ENCODE measurements around the gene TNFRSF6B.

The TNFRSF6B gene

DNA sequence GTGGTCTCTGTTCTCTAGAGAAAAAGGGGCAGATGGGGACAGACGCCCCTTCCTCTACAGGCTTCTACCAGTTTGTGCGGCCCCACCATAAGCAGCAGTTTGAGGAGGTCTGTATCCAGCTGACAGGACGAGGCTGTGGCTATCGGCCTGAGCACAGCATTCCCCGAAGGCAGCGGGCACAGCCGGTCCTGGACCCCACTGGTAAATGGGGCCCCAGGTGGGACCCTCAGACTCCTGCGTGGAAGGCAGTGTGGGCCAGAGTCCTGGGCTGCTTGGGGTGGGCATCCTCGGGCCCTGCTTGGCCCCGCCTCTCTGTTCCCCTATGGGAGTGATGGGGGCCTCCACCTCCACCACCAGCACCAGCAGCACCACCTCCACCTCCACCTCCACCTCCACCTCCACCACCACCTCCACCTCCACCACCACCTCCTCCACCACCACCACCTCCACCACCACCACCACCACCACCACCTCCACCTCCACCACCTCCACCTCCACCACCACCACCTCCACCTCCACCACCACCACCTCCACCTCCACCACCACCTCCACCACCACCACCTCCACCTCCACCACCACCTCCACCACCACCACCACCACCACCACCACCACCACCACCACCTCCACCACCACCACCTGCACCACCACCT, 3.2 kb upstream of the TNFRSF6B start:
- TF ChIP-seq, protein P1, sequence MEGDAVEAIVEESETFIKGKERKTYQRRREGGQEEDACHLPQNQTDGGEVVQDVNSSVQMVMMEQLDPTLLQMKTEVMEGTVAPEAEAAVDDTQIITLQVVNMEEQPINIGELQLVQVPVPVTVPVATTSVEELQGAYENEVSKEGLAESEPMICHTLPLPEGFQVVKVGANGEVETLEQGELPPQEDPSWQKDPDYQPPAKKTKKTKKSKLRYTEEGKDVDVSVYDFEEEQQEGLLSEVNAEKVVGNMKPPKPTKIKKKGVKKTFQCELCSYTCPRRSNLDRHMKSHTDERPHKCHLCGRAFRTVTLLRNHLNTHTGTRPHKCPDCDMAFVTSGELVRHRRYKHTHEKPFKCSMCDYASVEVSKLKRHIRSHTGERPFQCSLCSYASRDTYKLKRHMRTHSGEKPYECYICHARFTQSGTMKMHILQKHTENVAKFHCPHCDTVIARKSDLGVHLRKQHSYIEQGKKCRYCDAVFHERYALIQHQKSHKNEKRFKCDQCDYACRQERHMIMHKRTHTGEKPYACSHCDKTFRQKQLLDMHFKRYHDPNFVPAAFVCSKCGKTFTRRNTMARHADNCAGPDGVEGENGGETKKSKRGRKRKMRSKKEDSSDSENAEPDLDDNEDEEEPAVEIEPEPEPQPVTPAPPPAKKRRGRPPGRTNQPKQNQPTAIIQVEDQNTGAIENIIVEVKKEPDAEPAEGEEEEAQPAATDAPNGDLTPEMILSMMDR (IDR thresholded peaks at IDR 0.05; ENCODE audit: low read depth, low read length, missing control alignments), result no peak
- Histone ChIP-seq H3K4me3 (ENCODE audit: low read depth, low read length) (no peak overlapping the region), H3K27me3 (replicated peaks) (no peaks in the 10 kb centered on the region), H3K36me3 (replicated peaks) (no peaks in the 10 kb centered on the region), H3K27ac (no peak overlapping the region)
- no peak for DNase-seq
- in situ Hi-C loops (cut with HindIII; ENCODE audit: low pct_ligation_motif_present, low sequenced_read_pairs), result loop anchor here (25.0 kb wide), 1 partner anchor 106 kb away; no protein-coding TSS in a partner anchor

DNA sequence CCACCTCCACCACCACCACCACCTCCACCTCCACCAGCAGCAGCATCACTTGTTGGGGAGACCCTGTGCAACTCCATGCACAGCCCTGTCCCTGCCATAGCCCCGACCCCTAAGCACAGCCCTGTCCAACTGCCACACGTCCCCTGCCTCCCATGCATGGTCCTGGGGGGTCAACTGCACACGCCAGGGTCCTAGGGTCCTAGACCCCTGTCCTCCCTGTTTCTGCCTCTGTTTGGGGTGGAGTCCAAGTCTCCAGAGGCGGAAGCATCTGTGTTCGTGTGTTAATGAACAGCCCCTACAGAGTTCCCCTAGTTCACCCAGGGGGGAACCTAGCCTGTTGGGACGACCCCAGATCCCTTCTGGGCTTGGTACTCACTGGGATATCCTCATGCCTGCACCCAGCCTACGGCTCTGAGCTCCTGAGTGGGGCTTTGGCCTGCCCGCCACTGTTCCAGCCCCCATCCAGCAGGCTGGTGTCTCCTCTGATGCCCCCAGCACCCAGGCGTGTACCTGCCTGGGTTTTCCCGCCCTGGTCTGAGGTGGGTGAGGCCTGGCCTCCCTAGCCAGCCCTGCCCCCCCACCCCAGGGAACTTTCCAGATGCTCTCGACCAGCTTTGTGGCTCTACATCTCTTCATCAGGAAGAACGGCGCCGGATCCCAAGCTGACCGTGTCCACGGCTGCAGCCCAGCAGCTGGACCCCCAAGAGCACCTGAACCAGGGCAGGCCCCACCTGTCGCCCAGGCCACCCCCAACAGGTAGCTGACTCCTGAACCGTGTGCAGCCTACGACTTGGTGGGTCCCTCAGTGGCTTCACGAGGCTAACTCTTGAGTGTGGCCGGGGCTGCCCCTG, 2.5 kb upstream of the TNFRSF6B start:
- H3K4me3 ChIP-seq (ENCODE audit: low read depth, low read length), result no peak overlapping the region
- DNase-seq, result no peak
- H3K27me3 ChIP-seq (replicated peaks), result no peaks in the 10 kb centered on the region
- in situ Hi-C loops (cut with HindIII; ENCODE audit: low pct_ligation_motif_present, low sequenced_read_pairs), result loop anchor here (25.0 kb wide), 1 partner anchor 107 kb away; no protein-coding TSS in a partner anchor
- TF ChIP-seq, protein P1 (IDR thresholded peaks at IDR 0.05; ENCODE audit: low read depth, low read length, missing control alignments), result no peak
- no peak overlapping the region for H3K27ac ChIP-seq
- no peaks in the 10 kb centered on the region for H3K36me3 ChIP-seq (replicated peaks)

DNA sequence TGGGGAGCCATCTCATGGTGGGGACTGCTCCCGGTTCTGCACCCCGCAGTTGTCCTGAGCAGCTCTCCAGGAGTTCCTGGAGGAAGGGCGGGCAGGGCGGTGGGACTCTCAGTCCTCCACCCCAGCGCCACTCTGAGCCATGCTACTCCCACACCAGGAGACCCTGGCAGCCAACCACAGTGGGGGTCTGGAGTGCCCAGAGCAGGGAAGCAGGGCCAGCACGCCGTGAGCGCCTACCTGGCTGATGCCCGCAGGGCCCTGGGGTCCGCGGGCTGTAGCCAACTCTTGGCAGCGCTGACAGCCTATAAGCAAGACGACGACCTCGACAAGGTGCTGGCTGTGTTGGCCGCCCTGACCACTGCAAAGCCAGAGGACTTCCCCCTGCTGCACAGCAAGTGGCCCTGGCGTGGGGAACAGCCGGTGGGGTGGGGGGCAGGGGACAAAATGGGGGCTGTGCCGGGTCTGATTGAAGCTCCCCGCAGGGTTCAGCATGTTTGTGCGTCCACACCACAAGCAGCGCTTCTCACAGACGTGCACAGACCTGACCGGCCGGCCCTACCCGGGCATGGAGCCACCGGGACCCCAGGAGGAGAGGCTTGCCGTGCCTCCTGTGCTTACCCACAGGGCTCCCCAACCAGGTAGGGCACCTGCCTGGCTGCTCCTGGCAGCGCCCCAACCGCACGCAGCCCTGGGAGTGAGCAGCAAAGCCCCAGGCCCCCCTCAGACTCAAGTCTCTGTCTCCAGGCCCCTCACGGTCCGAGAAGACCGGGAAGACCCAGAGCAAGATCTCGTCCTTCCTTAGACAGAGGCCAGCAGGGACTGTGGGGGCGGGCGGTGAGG, 1.6 kb upstream of the TNFRSF6B start:
- Histone ChIP-seq H3K4me3 (ENCODE audit: low read depth, low read length) (no peak overlapping the region), H3K27ac (no peak overlapping the region), H3K27me3 (replicated peaks) (no peaks in the 10 kb centered on the region), H3K36me3 (replicated peaks) (no peaks in the 10 kb centered on the region)
- no peak for DNase-seq
- TF ChIP-seq, protein P1 (IDR thresholded peaks at IDR 0.05; ENCODE audit: low read depth, low read length, missing control alignments), result no peak
- in situ Hi-C loops (cut with HindIII; ENCODE audit: low pct_ligation_motif_present, low sequenced_read_pairs), result loop anchor here (25.0 kb wide), 1 partner anchor 108 kb away; no protein-coding TSS in a partner anchor

DNA sequence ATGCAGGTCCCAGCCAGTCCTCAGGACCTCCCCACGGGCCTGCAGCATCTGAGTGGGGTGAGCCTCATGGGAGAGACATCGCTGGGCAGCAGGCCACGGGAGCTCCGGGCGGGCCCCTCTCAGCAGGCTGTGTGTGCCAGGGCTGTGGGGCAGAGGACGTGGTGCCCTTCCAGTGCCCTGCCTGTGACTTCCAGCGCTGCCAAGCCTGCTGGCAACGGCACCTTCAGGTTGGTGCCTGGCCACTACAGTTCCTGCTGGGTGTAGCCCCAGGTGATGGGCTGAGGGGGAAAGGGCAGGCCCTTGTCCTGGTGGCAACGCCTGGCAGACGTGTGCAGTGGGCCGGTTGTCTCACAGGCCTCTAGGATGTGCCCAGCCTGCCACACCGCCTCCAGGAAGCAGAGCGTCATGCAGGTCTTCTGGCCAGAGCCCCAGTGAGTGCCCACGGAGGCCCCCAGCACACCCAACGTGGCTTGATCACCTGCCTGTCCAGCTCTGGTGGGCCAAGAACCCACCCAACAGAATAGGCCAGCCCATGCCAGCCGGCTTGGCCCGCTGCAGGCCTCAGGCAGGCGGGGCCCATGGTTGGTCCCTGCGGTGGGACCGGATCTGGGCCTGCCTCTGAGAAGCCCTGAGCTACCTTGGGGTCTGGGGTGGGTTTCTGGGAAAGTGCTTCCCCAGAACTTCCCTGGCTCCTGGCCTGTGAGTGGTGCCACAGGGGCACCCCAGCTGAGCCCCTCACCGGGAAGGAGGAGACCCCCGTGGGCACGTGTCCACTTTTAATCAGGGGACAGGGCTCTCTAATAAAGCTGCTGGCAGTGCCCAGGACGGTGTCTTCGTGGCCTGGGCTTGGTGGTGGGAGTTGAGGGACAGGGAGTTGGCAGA, 787 bp upstream of the TNFRSF6B start:
- DNase-seq, result no peak
- TF ChIP-seq, protein P1 (IDR thresholded peaks at IDR 0.05; ENCODE audit: low read depth, low read length, missing control alignments), result no peak
- Histone ChIP-seq H3K36me3 (replicated peaks) (peaks cover 3% of the 10 kb centered on the region), H3K27me3 (replicated peaks) (no peaks in the 10 kb centered on the region), H3K4me3 (ENCODE audit: low read depth, low read length) (no peak overlapping the region), H3K27ac (no peak overlapping the region)
- in situ Hi-C loops (cut with HindIII; ENCODE audit: low pct_ligation_motif_present, low sequenced_read_pairs), result loop anchor here (25.0 kb wide), 1 partner anchor 108 kb away; no protein-coding TSS in a partner anchor

DNA sequence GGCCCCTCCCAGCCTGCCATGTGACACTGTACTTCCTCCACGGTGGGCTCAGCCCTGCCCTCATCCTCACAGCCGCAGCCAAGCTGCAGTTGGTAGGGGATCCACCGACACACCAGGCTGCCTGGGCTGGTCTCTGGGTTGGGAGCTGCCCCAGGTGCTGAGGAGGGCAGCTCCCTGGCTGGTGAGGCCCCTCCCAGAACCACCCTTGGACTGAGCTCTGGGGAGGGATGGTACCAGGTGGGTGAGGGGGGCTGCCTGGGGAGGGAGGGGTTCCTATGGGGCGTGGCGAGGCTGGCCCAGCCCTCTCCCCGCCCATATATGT, 185 bp upstream of the TNFRSF6B start:
- DNase-seq, result no peak

More for the DNA sequence above, 185 bp upstream of the TNFRSF6B start:
- no peak overlapping the region for H3K27ac ChIP-seq
- no peaks in the 10 kb centered on the region for H3K27me3 ChIP-seq (replicated peaks)
- H3K4me3 ChIP-seq (ENCODE audit: low read depth, low read length), result peak overlapping the region; percentile 63
- in situ Hi-C loops (cut with HindIII; ENCODE audit: low pct_ligation_motif_present, low sequenced_read_pairs), result loop anchor here (25.0 kb wide), 1 partner anchor 109 kb away; no protein-coding TSS in a partner anchor
- H3K36me3 ChIP-seq (replicated peaks), result peaks cover 3% of the 10 kb centered on the region
- TF ChIP-seq, protein P1 (IDR thresholded peaks at IDR 0.05; ENCODE audit: low read depth, low read length, missing control alignments), result no peak
